Cardiac fibroblast (primary cell): ENCODE results near the gene TTLL9.
"Not testable (repeated sequence)": the region's sequence is repeated elsewhere in the genome, so short reads cannot be mapped to it uniquely, and the experiment has no call there.

ENCODE experiments used
- DNase-seq, 2 donors: peaks; one replicate each; pipeline versions ENCODE4 v3.0.0 to v3.0.0-alpha.2; 2010; ENCODE audit warnings: low read depth in 2 of 2
- H3K4me3 ChIP-seq, 2 donors: replicated peaks in 1 of 2; 1 replicate in 1 of 2; 2 replicates in 1 of 2; pipeline ENCODE4 v1.5.1; 2011; ENCODE audit warnings: low read depth in 2 of 2, low read length in 2 of 2, mild to moderate bottlenecking in 2 of 2, moderate library complexity in 1 of 2
- TF ChIP-seq, protein P1 (sequence below): IDR thresholded peaks from one replicate; pipeline ENCODE4 v1.5.1; 2011; ENCODE audit warnings: low read depth, mild to moderate bottlenecking, low read length, inconsistent platforms

Gene TTLL9

DNA sequence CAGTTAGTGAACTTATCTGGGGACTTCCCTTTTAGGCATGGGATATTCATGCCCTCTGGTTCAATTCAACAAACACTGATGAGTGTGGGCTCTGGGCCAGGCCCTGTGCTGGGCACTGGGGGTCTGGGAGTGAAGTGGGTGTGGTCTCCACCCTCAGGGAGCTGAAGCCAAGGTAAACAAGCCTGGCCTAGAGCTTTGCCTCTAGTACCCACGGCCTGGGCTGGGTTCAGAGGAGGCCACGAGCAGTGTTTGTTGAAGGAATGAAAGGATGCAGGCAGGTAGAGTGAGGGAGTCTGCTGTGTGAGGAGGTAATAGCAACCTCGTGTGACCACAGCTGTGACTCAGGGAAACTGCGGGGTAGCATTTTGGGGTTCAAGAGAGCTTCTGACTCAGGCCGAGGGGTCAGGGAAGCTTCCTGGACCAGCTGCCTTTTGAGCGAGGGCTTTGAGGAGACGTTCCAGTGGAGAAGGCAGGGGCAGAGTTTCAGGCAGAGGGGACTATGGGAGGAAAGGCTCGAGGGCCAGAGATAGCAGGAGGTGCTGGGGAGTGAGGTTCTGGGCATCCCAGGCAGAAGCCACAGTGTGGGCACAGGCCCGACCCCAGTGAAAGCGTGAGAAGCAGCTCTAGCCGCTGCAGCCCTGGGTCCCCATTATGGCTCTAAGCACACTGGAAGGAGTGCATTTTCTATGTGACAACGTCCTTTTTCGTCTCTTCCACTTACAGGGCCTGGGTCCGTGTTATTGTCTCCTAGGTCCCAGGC lies 45.7 kb upstream of the TTLL9 start:
- DNase-seq = no peak
- no peak overlapping the region for H3K4me3 ChIP-seq
- TF ChIP-seq, protein P1, sequence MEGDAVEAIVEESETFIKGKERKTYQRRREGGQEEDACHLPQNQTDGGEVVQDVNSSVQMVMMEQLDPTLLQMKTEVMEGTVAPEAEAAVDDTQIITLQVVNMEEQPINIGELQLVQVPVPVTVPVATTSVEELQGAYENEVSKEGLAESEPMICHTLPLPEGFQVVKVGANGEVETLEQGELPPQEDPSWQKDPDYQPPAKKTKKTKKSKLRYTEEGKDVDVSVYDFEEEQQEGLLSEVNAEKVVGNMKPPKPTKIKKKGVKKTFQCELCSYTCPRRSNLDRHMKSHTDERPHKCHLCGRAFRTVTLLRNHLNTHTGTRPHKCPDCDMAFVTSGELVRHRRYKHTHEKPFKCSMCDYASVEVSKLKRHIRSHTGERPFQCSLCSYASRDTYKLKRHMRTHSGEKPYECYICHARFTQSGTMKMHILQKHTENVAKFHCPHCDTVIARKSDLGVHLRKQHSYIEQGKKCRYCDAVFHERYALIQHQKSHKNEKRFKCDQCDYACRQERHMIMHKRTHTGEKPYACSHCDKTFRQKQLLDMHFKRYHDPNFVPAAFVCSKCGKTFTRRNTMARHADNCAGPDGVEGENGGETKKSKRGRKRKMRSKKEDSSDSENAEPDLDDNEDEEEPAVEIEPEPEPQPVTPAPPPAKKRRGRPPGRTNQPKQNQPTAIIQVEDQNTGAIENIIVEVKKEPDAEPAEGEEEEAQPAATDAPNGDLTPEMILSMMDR = no peak

DNA sequence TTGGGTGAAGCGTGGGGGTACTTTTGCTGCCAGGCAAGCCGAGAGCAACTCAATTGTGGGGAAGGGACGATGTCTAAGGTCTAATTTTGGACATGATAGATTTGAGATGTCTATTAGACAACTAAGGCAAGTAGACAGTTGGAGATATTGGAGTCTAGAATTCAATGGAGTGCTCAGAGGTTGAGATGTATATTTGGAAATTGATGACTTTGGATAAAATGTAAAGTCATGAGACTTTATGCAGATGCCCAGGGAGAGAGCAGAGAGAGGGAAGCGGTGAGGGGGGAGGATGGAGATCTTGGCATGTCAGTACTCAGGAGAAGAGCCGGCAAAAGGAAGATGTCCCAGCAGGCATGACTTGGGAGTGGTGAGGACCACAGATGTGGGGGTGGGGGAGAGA lies 44.4 kb upstream of the TTLL9 start:
- TF ChIP-seq, protein P1 = no peak
- no peak for DNase-seq

DNA sequence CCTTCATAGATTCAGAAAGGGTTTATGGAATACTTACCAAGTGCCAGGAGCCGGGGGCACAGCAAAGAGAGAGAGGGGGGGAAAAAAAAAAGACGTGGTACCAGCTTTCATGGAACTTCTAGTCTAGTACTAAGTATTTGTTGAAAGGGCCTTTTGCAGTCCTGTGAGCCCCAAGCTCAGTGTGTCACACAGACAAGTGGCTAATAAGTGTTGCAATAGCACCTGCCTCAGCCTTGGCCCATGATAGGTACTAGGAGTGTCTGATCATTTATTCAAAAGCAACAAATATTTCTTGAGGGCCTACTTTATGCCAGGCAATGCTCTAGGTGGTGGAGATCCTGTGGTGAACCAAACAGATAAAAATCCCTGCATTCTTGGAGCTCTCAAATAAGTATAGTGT lies 43.4 kb upstream of the TTLL9 start:
- H3K4me3 ChIP-seq = no peak overlapping the region
- DNase-seq = no peak
- TF ChIP-seq, protein P1 = no peak

More for the DNA sequence above, 44.4 kb upstream of the TTLL9 start:
- H3K4me3 ChIP-seq = no peak overlapping the region

DNA sequence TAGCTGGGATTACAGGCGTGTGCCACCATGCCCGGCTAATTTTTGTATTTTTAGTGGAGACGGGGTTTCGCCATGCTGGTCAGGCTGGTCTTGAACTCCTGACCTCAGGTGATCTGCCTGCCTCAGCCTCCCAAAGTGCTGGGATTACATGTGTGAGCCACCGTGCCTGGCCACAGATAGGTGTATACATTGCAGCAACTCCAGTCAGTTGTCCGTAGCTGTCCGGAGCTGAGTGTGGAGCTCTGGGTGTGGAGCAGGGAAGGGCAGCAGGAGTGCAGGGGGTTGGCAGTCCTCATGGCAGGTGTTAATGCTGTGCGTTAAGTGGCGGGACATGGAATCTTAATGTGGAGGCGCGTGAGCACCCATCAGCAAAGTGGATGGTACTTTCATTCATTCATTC lies 42.4 kb upstream of the TTLL9 start:
- not testable (repeated sequence) for DNase-seq, H3K4me3 ChIP-seq

DNA sequence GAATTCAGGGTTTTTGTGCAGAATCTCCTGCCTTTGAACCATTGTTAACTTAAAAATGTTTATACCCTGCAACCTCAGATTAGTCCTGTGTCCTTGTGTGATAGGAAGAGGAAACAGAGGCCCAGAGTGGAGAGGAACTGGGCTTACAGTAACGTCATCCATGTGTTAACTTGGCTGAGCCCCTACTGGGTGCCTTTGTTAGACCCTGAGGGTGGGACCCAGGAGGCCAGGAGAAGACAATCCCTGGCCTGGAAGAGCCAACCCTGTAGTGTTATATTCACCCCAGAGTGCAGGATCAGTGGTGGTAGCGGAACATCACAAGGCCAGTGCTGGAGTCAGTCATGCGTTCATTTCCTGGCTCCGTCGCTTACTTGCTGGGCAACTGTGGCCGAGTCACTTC lies 40.7 kb upstream of the TTLL9 start:
- TF ChIP-seq, protein P1 = no peak
- no peak overlapping the region for H3K4me3 ChIP-seq
- no peak for DNase-seq

DNA sequence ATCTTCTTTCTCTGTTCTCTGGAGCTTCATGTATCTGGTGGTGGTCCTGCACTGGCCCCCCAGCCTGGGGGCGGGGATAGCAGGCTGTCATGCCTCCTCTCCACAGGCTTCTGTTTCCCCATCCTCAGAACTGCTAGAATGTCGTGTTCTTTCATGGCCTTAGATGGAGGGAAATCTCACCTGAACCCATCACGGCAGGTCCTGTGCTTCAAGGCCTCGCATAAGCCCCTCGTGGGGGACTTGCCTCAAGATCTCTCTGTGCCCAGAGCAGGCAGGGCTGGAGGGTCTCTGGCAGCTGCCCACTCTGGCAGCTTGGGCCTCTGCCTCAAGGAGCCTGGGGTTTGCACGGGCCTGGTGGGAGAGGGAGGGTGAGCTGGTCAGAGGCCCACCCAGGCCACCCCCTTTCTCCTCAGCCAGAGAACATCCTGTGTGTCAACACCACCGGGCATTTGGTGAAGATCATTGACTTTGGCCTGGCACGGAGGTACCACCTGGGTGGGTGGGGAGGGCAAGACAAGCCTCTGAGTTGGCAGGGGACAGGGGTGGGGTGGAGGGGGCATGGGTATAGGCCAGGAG lies 39.9 kb upstream of the TTLL9 start:
- no peak for DNase-seq
- TF ChIP-seq, protein P1 = no peak
- H3K4me3 ChIP-seq = no peak overlapping the region

DNA sequence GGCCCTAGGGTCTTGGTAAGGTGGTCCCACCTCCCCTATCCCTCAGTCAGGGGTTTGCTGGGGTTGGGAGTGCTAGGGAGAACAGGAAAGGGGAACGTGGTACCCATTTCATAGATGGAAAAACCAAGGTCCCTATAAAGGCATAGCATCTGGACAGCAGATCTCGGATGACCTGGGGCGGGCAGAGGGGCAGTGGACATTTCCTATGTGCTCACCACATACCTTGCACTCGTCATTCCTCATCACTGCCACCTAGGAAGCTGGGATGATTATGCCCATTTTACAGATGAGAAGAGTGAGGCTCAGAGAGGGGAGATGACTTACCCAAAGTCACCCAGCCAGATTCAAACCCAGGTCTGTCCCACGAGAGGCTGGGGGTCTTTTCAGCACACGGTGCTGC lies 39.2 kb upstream of the TTLL9 start:
- DNase-seq = no peak
- TF ChIP-seq, protein P1 = no peak

More for the DNA sequence above, 39.2 kb upstream of the TTLL9 start:
- H3K4me3 ChIP-seq = no peak overlapping the region
